OCI-LY7 (cell line): ENCODE measurements around the gene FNDC3A. TPM values are rescaled to one million over a fixed set of nuclear protein-coding genes. Genes with fewer than 3 reads are reported as not detected.

Source experiments
- BruUV-seq: library from RNA; stranded (reverse); fragments of 400-500 nt; replicated peaks from 2 replicates; lab custom pipeline; 2021; lab: Mats Ljungman, UMichigan
- CTCF ChIA-PET: fragments of 300-600 bp; sonication (Branson Sonifier 250); formaldehyde crosslinking; loops from one replicate; lab custom pipeline; 2022; ENCODE audit warnings: antibody characterized with exemption; ENCODE audit not compliant: unreplicated experiment; lab: Charles Lee
- POLR2A ChIA-PET: fragments of 300-600 bp; sonication (Branson Sonifier 250); formaldehyde crosslinking; loops from one replicate; lab custom pipeline; 2022; ENCODE audit warnings: antibody characterized with exemption; lab: Charles Lee
- DNase-seq: peaks from one replicate; pipeline ENCODE4 v3.0.0-alpha.2; 2015; ENCODE audit warnings: low spot score
- H2AFZ ChIP-seq: fragments of 200-600 bp; sonication (generic), shearing (Covaris generic); 2 replicates; pipeline ENCODE4 v1.6.1; 2014; ENCODE audit warnings: mild to moderate bottlenecking, antibody characterized with exemption, low read length, moderate library complexity
- H3K27ac ChIP-seq: fragments of 200-600 bp; sonication (generic); 2 replicates; pipeline ENCODE4 v1.5.1; 2014; ENCODE audit warnings: mixed run types, low read depth, mild to moderate bottlenecking, moderate library complexity, low read length, inconsistent platforms; ENCODE audit not compliant: poor library complexity, severe bottlenecking
- H3K36me3 ChIP-seq: fragments of 200-600 bp; sonication (generic); 2 replicates; pipeline ENCODE4 v1.6.1; 2014; ENCODE audit warnings: mild to moderate bottlenecking, antibody characterized with exemption, low read length, moderate library complexity, mixed read lengths; ENCODE audit not compliant: insufficient read depth
- H3K4me1 ChIP-seq: fragments of 200-600 bp; sonication (generic); 2 replicates; pipeline ENCODE4 v1.5.1; 2014; ENCODE audit warnings: mild to moderate bottlenecking, low read length; ENCODE audit not compliant: insufficient read depth, poor library complexity, severe bottlenecking
- H3K4me2 ChIP-seq: fragments of 200-600 bp; sonication (generic); 2 replicates; pipeline ENCODE4 v1.6.1; 2014; ENCODE audit warnings: mild to moderate bottlenecking, low read length
- H3K4me3 ChIP-seq: fragments of 200-600 bp; sonication (generic); 2 replicates; pipeline ENCODE4 v1.5.1; 2014; ENCODE audit warnings: mild to moderate bottlenecking, low read depth, low read length; ENCODE audit not compliant: poor library complexity, severe bottlenecking
- H3K79me2 ChIP-seq: fragments of 200-600 bp; sonication (generic); 2 replicates; pipeline ENCODE4 v1.6.1; 2016; ENCODE audit warnings: low read depth, mild to moderate bottlenecking, low read length, moderate library complexity, mixed read lengths; ENCODE audit not compliant: insufficient read depth
- H3K9me2 ChIP-seq: fragments of 200-600 bp; sonication (generic); 2 replicates; pipeline ENCODE4 v1.6.1; 2016; ENCODE audit warnings: mild to moderate bottlenecking, low read length, mixed read lengths; ENCODE audit not compliant: insufficient read depth
- H3K9me3 ChIP-seq: fragments of 200-600 bp; sonication (generic); 2 replicates; pipeline ENCODE4 v1.6.1; 2014; ENCODE audit warnings: mild to moderate bottlenecking, mixed run types, low read length, mixed read lengths
- H4K20me1 ChIP-seq: fragments of 200-600 bp; sonication (generic); 2 replicates; pipeline ENCODE4 v1.6.1; 2014; ENCODE audit warnings: mild to moderate bottlenecking, antibody characterized with exemption, low read length, moderate library complexity, mixed read lengths; ENCODE audit not compliant: insufficient read depth
- CTCF ChIP-seq: fragments of 200-600 bp; sonication (generic); conservative IDR thresholded peaks from 2 replicates; pipeline ENCODE4 v1.5.1; 2014; ENCODE audit warnings: mild to moderate bottlenecking, antibody characterized with exemption, low read length, moderate library complexity, mixed read lengths
- EZH2phosphoT487 ChIP-seq: fragments of 200-600 bp; sonication (generic); IDR thresholded peaks from 2 replicates; pipeline ENCODE4 v1.6.1; 2018; ENCODE audit warnings: low read depth, borderline replicate concordance, mild to moderate bottlenecking, mixed run types, antibody characterized with exemption, low read length, moderate library complexity, mixed read lengths
- intact Hi-C: fragments of 100-400 bp; cut with micrococcal nuclease; formaldehyde crosslinking; loops from one replicate; pipeline ENCODE4 v1.10.0; 2022; ENCODE audit not compliant: unreplicated experiment
- total RNA-seq, 2 experiments: library from RNA; depleted of rRNA in 1 of 2; stranded (reverse); fragments of >200 nt in 1 of 2; shearing (Covaris generic) in 1 of 2; gene quantifications; 2 replicates each; pipeline ENCODE4 v1.2.3, GENCODE V29; 2014 to 2022

The FNDC3A gene
- total RNA-seq, 2 experiments from 2014 or later, result 38.7 to 59.6 TPM

- H3K4me1 ChIP-seq, result no peaks in the 10 kb centered on the region
- H3K4me3 ChIP-seq, result no peak overlapping the region
- no peak for TF ChIP-seq CTCF
- H3K4me2 ChIP-seq, result no peak overlapping the region
- H3K79me2 ChIP-seq, result no peaks in the 10 kb centered on the region
- no peaks in the 10 kb centered on the region for H3K36me3 ChIP-seq
- H3K9me2 ChIP-seq, result no peaks in the 10 kb centered on the region
- BruUV-seq, result no TSS peak
- no peak for DNase-seq
- H4K20me1 ChIP-seq, result no peaks in the 10 kb centered on the region
- no peak overlapping the region for H3K27ac ChIP-seq
- intact Hi-C loops, result no loop called here
- CTCF ChIA-PET, result no interaction called here
- H2AFZ ChIP-seq, result no peak overlapping the region
- POLR2A ChIA-PET, result no interaction called here
- H3K9me3 ChIP-seq, result no peaks in the 10 kb centered on the region
Observed at GRCh38 chr13:48942131-48942530, 33.6 kb upstream of the FNDC3A start.

DNA sequence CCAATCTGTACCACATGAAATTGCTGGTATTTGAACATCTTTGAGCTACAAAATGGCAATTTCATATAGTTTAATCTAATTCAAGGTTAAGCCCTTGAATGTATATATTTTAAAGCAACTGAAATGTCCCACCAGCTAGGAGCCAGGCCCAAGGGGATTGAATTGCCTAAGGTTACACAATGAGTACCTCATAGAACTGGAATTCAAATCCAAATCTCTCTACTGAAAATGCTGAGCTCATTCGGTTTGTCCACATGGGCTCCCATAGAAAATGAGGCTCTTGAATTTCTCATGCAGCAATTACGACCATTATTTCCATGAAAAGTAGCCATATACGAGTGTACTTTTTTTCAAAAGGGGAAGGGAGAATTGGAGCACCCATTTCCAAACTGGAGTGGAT, 31.5 kb upstream of the FNDC3A start:
- CTCF ChIA-PET, result no interaction called here
- intact Hi-C loops, result no loop called here
- TF ChIP-seq CTCF, result no peak
- no peak for TF ChIP-seq EZH2phosphoT487

DNA sequence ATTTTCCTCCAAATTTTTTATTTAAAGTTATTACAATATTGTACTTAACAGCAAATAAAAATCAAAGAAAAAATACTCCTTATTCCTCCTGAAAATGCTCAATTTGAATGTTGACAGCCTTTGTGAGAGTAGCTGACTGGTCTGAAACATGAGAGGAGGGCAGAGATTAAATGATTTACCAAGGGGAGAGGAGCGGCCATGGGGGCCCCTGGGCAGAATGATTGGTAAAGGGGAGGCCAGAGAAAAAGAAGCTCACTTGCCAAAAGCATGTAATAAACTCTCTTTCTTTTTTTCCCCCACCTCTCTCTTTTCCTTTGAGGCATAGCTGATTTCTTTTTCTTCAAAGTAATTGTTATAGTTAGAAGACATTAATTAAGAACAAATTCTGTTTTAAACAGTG, 30.1 kb upstream of the FNDC3A start:
- no peak overlapping the region for H3K4me2 ChIP-seq
- CTCF ChIA-PET, result no interaction called here
- no peak overlapping the region for H2AFZ ChIP-seq
- TF ChIP-seq EZH2phosphoT487 (no peak), CTCF (no peak)
- H3K4me3 ChIP-seq, result no peak overlapping the region
- intact Hi-C loops, result no loop called here
- H3K9me3 ChIP-seq, result no peaks in the 10 kb centered on the region
- H3K36me3 ChIP-seq, result no peaks in the 10 kb centered on the region
- no peaks in the 10 kb centered on the region for H3K9me2 ChIP-seq
- H3K79me2 ChIP-seq, result no peaks in the 10 kb centered on the region
- BruUV-seq, result no TSS peak
- H3K27ac ChIP-seq, result no peak overlapping the region
- DNase-seq, result no peak
- H3K4me1 ChIP-seq, result no peaks in the 10 kb centered on the region
- POLR2A ChIA-PET, result interaction anchor here (0.7 to 1.1 kb wide), 2 partner anchors 11 to 246 kb away, joined by 3 read pairs; no protein-coding TSS in a partner anchor
- no peaks in the 10 kb centered on the region for H4K20me1 ChIP-seq

More for the DNA sequence above, 31.5 kb upstream of the FNDC3A start:
- Histone ChIP-seq H3K79me2 (no peaks in the 10 kb centered on the region), H3K4me2 (no peak overlapping the region), H3K4me1 (no peaks in the 10 kb centered on the region), H4K20me1 (no peaks in the 10 kb centered on the region), H3K27ac (no peak overlapping the region), H3K4me3 (no peak overlapping the region), H3K9me2 (no peaks in the 10 kb centered on the region), H2AFZ (no peak overlapping the region), H3K36me3 (no peaks in the 10 kb centered on the region), H3K9me3 (no peaks in the 10 kb centered on the region)
- POLR2A ChIA-PET, result no interaction called here
- no TSS peak for BruUV-seq
- no peak for DNase-seq
